Tibial nerve (tissue), 3 donors: Measurements from ENCODE around the gene PDZD8.

ENCODE experiments used
- POLR2A ChIP-seq, 2 donors: fragments of 450-650 bp; IDR thresholded peaks; one replicate each; pipeline ENCODE4 v1.6.1; 2017; ENCODE audit warnings: antibody characterized with exemption in 2 of 2, mild to moderate bottlenecking in 2 of 2, moderate library complexity in 2 of 2
- TF ChIP-seq, protein P1 (sequence below), 5 experiments: fragments of 200-600 bp in 3 of 5; fragments of 450-650 bp in 2 of 5; sonication (generic) in 3 of 5; IDR thresholded peaks; one replicate each; pipeline ENCODE4 v1.5.1; 2016 to 2019; ENCODE audit warnings: antibody characterized with exemption in 5 of 5, mild to moderate bottlenecking in 3 of 5, moderate library complexity in 2 of 5

DNA sequence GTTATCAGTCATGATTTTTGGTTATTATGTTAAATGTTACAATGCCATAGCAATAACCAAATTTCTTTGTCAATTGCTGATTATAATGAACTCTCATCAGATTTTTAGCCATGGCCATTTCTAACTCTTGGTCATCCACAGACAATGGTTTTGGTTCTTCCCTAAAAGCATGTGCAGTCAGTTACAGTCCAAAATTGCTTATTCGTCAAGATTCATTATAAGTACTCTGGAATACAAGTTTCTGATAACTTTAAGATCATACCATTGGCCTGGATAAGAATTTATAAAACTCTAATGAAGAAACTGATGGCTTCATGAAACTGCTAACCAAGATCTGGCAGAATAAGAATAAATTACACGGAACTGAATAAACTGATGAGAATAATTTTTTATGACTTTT lies 50.9 kb downstream of the PDZD8 start:
- TF ChIP-seq, protein P1, sequence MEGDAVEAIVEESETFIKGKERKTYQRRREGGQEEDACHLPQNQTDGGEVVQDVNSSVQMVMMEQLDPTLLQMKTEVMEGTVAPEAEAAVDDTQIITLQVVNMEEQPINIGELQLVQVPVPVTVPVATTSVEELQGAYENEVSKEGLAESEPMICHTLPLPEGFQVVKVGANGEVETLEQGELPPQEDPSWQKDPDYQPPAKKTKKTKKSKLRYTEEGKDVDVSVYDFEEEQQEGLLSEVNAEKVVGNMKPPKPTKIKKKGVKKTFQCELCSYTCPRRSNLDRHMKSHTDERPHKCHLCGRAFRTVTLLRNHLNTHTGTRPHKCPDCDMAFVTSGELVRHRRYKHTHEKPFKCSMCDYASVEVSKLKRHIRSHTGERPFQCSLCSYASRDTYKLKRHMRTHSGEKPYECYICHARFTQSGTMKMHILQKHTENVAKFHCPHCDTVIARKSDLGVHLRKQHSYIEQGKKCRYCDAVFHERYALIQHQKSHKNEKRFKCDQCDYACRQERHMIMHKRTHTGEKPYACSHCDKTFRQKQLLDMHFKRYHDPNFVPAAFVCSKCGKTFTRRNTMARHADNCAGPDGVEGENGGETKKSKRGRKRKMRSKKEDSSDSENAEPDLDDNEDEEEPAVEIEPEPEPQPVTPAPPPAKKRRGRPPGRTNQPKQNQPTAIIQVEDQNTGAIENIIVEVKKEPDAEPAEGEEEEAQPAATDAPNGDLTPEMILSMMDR (IDR thresholded peaks at IDR 0.05): no peak
- no peak for TF ChIP-seq POLR2A (IDR thresholded peaks at IDR 0.05)
